HG03521 (cell line): ENCODE data around the gene PTGER3.
"Not testable (repeated sequence)": the region's sequence is repeated elsewhere in the genome, so short reads cannot be mapped to it uniquely, and the experiment has no call there.

Experiments used
- ATAC-seq: cut with Tn5 transposase; IDR thresholded peaks from one replicate; pipeline ENCODE4 v1.9.1; 2021; ENCODE audit warnings: mild to moderate bottlenecking, moderate library complexity; ENCODE audit not compliant: unreplicated experiment

PTGER3 gene

GRCh38 chr1:70961374-70961975 is 86.1 kb downstream of the PTGER3 start:
- no peak for ATAC-seq

DNA sequence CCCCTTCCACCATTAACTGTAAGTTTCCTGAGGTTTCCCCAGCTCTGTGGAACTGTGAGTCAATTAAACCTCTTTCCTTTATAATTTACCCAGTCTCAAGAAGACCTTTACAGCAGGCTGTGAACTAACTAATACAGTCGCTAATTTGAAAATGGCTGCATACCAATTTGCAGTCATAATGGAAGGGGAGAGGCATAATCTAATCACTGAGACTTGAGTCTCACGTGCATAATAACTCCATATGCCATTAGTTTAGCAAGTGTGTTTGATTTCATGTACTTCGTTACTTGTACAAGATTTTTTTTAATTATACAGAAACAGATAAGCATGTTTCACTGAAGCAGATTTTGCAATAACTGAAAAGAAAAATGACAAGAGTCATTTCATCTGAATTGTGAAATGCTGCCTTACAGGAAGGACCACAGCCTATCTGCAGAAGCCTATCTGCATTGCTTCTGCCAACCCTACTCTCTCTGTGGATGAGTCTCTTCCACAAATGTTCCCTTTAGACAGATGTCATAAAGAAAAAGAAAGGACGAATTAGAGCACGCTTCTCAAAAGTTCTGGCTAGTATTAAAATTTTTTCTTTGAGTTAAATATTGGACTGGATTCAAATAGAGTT is 99.1 kb downstream of the PTGER3 start:
- ATAC-seq: no peak

GRCh38 chr1:70947835-70948234 is 99.8 kb downstream of the PTGER3 start:
- ATAC-seq: no peak

DNA sequence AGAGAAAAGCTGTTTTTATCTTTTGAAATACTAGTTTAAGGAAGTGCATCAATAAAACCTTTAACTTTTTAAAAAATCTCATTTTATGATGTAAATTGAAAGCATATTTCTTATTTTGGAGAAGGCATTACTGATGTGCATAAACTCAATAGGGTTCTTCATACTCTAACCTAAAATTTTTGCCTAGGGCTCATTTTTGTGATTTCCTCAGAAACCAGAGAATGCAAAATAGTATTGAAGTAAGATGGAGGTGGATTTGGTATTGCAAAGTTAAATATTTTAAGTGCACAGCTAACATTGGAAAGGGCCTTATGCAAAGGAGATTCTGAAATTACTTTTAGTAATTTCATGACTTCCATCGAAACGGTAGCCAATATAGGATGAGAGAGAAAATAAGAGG is 101.9 kb downstream of the PTGER3 start:
- no peak for ATAC-seq

DNA sequence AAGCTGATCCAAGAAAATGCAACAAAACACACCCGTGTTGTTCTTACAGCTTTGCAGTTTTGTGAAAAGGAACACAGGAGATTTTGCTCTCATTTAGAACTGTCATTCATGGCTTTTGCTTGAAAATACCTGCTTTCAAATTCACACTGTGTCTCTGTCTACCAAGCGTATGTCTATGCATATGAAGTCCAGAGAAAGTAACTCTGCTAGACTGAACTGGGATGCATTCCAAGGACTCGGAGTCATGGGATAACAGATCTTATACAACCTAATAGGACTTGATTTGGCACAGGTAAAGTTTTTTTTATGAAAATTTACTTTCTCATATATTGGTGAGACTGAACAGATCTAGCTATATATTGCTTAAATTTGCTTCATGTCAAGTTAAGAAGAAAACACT is 102.4 kb downstream of the PTGER3 start:
- no peak for ATAC-seq

DNA sequence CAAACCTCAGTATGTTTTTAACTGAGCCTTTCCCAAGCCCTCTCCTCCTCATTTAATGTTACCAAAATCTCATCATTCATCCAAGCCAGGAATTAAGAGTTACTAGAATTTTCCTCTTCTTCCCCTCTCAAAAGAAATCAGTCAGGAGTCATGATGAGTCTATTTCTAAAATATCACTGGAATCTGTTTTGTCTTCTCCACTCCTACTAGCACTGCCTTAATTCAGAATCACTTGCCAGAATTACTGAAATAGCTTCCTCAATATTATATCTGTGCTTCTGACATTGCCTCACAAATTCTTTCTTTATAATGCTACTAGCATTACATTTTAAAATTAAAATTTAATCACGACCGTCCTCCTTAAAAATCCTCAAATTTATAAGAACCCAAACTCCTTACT is 106.1 kb downstream of the PTGER3 start:
- no peak for ATAC-seq

DNA sequence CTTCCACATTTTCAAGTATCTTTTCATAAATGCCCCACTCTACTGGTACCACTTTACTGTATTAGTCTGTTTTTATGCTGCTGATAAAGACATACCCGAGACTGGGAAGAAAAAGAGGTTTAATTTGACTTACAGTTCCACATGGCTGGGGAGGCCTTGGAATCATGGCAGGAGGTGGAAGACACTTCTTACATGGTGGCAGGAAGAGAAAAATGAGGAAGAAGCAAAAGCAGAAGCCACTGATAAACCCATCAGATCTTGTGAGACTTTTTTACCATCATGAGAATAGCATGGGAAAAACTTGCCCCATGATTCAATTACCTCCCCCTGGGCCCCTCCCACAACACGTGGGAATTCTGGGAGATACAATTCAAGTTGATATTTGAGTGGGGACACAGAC is 107.2 kb downstream of the PTGER3 start:
- not testable (repeated sequence) for ATAC-seq

DNA sequence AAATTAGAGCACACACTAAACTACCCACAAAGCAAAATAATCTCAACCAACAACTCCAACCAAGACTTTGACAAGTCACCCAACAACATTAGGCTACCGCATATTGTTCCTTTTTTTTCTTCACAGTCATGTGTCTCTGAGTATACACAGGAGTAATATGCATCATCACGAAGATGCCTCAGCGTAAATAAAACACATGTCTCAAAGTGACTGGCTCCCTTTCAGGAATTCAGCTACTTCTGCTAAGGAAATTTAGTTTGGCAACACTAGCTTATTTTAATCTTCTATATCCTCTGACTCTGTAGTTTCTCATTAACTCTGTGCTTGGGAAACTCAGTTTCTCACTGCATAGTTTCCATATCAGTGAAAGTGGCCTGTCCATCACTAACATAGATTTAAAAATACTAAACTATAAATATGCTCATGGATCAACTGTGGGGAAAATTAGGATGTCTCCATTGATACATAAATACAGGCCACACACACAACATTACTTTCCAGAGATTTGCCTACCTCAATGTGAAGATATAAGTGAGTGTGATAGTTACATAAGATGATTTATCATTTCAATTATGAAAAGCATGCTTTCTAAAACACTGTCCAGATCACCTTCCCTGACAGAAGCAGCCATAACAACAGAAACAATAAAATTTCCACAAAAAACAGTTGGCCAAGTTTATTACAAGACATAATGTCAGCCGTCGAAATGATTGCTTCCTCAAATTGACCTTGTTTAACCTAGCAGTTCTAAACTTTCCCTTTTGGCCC is 113.2 kb downstream of the PTGER3 start:
- ATAC-seq: no peak

GRCh38 chr1:70930062-70930461 is 117.6 kb downstream of the PTGER3 start:
- ATAC-seq: no peak

DNA sequence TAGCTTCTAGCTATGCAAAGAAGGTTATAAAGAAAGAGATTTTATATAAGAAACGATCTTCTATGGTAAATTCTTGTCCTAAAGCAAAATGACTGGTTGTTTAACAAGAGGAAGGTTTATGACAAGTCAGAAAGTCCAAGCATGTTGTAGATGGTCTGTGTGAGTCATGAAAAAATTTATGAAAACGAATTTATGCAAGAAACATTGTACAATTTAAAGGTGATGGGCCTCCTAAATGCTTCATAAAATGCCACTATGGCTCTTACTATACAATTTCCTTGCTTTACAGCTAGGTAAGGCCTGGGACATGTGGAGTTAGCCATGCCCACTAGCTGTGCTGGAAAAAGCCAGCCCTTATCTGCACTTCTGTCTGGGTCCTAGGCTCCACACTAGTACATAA is 125.4 kb downstream of the PTGER3 start:
- no peak for ATAC-seq
